Measurements from ENCODE around the gene SLC2A13. TPM values are rescaled to one million over a fixed set of nuclear protein-coding genes. Genes with fewer than 3 reads are reported as not detected.

SLC2A13 gene
- total RNA-seq, 1 donor from 2014 or later: 6.9 TPM

DNA sequence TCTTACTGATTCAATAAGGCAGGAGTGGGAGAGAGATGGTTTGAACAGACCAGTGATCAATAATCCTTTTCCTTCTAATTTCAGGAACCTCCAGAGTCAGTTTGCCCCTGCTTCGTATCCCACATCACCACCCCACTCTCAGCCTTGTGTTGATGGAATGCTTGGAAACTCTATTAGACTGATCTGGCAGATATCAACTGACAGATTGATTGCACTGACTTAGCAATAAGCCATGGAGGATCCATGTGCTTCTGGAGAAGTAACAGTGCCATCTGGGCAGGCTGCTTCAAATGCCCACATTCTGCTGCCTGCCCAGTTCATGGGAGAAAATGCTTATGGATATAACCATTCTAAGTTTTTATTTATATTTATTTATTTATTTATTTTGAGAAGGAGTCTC lies 218.0 kb downstream of the SLC2A13 start:
- no peak for DNase-seq (ENCODE audit: extremely low spot score, unreplicated experiment)
- Mint-ChIP-seq H3K4me1 (ENCODE audit: unreplicated experiment) (no peaks in the 10 kb centered on the region), H3K27me3 (ENCODE audit: unreplicated experiment) (no peaks in the 10 kb centered on the region), H3K36me3 (ENCODE audit: unreplicated experiment) (no peaks in the 10 kb centered on the region), H3K4me3 (ENCODE audit: unreplicated experiment) (no peak overlapping the region), H3K9me3 (ENCODE audit: unreplicated experiment) (no peaks in the 10 kb centered on the region), H3K27ac (ENCODE audit: unreplicated experiment) (no peak overlapping the region)
- TF ChIP-seq CTCF (IDR thresholded peaks at IDR 0.05): no peak

DNA sequence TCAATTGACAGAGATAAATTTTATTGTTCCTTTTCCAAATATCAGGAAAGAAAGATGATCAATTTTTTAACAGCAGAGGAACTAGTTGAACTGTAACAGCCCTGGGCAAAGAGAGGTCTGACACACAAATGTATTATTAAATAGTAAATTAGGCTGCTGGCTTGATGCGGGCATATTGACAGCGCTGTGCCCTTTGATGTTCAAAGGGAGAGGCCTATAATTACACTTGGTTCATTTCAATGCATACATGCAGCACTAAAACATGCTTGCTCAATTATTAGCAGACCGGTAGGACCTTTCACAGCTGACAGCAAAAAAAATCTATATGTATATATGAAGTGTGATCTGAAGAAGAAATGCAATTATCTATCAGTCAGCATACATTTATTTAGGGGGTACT lies 219.8 kb downstream of the SLC2A13 start:
- no peaks in the 10 kb centered on the region for H3K27me3 Mint-ChIP-seq (ENCODE audit: unreplicated experiment)
- H3K4me3 Mint-ChIP-seq (ENCODE audit: unreplicated experiment): no peak overlapping the region
- no peak for TF ChIP-seq CTCF (IDR thresholded peaks at IDR 0.05)
- H3K27ac Mint-ChIP-seq (ENCODE audit: unreplicated experiment): no peak overlapping the region
- H3K36me3 Mint-ChIP-seq (ENCODE audit: unreplicated experiment): no peaks in the 10 kb centered on the region
- no peak for DNase-seq (ENCODE audit: extremely low spot score, unreplicated experiment)
- no peaks in the 10 kb centered on the region for H3K4me1 Mint-ChIP-seq (ENCODE audit: unreplicated experiment)
- H3K9me3 Mint-ChIP-seq (ENCODE audit: unreplicated experiment): no peaks in the 10 kb centered on the region

- Mint-ChIP-seq H3K27me3 (ENCODE audit: unreplicated experiment) (no peaks in the 10 kb centered on the region), H3K36me3 (ENCODE audit: unreplicated experiment) (no peaks in the 10 kb centered on the region), H3K4me3 (ENCODE audit: unreplicated experiment) (no peak overlapping the region), H3K27ac (ENCODE audit: unreplicated experiment) (no peak overlapping the region), H3K4me1 (ENCODE audit: unreplicated experiment) (no peaks in the 10 kb centered on the region), H3K9me3 (ENCODE audit: unreplicated experiment) (no peaks in the 10 kb centered on the region)
- DNase-seq (ENCODE audit: extremely low spot score, unreplicated experiment): no peak
- no peak for TF ChIP-seq CTCF (IDR thresholded peaks at IDR 0.05)
Measured at GRCh38 chr12:39884616-39885125, 221.2 kb downstream of the SLC2A13 start.

DNA sequence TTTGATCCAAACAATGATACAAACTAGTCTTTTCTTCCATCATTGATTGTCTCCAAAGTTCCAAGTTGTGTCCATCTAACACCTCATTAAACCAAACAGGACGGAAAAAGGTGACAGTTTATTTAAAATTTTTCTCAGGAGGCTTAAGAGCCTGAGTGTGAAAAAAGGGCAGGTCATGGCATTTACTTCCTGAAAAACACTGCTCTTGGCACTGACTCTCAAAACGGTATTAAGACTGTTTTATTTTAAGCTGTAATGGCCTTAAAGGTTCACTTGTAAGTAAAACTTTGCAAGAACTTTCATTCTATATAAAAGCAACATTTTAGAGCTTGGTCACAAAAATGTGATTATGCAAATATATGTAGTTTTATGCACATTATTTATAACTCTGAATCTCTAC lies 222.5 kb downstream of the SLC2A13 start:
- Mint-ChIP-seq H3K36me3 (ENCODE audit: unreplicated experiment) (no peaks in the 10 kb centered on the region), H3K4me1 (ENCODE audit: unreplicated experiment) (no peaks in the 10 kb centered on the region), H3K4me3 (ENCODE audit: unreplicated experiment) (no peak overlapping the region), H3K27me3 (ENCODE audit: unreplicated experiment) (no peaks in the 10 kb centered on the region), H3K9me3 (ENCODE audit: unreplicated experiment) (no peaks in the 10 kb centered on the region), H3K27ac (ENCODE audit: unreplicated experiment) (no peak overlapping the region)
- no peak for TF ChIP-seq CTCF (IDR thresholded peaks at IDR 0.05)
- DNase-seq (ENCODE audit: extremely low spot score, unreplicated experiment): no peak

GRCh38 chr12:39878753-39879152 lies 227.1 kb downstream of the SLC2A13 start:
- no peak for TF ChIP-seq CTCF (IDR thresholded peaks at IDR 0.05)
- Mint-ChIP-seq H3K36me3 (ENCODE audit: unreplicated experiment) (no peaks in the 10 kb centered on the region), H3K4me1 (ENCODE audit: unreplicated experiment) (no peaks in the 10 kb centered on the region), H3K9me3 (ENCODE audit: unreplicated experiment) (no peaks in the 10 kb centered on the region), H3K27me3 (ENCODE audit: unreplicated experiment) (no peaks in the 10 kb centered on the region), H3K4me3 (ENCODE audit: unreplicated experiment) (no peak overlapping the region), H3K27ac (ENCODE audit: unreplicated experiment) (no peak overlapping the region)
- DNase-seq (ENCODE audit: extremely low spot score, unreplicated experiment): no peak
